Measurements from ENCODE around the gene CASD1. TPM values are rescaled to one million over a fixed set of nuclear protein-coding genes. Genes with fewer than 3 reads are reported as not detected.

The CASD1 gene
- total RNA-seq, 3 donors from 2014 or later: 44.0 to 50.2 (median 45.0) TPM

DNA sequence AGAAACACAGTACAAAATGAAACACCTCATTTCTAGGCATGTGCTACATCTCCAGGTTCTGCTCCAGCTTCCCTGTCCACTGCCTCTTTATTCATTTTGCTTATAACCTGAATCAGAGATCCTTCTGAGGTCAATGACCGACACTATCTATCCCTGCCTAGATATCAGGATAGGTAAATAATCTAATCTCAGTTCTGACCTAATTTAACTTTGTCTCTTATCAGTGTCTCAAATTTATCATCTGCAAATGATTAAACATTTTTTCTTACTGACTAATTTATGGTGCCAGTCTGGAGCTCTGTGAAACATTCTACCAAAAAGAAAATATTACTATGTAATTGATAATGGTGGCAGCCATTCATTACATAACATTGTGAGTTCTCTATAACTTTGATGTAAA is 85.3 kb downstream of the CASD1 start:
- no peaks in the 10 kb centered on the region for H3K9me3 ChIP-seq
- H3K36me3 ChIP-seq (ENCODE audit: low read depth): no peaks in the 10 kb centered on the region
- intact Hi-C loops (cut with DNase I, micrococcal nuclease): no loop called here
- no peak overlapping the region for H3K4me3 ChIP-seq
- DNase-seq: no peak
- no peaks in the 10 kb centered on the region for H3K4me1 ChIP-seq (ENCODE audit: low read depth)
- TF ChIP-seq, protein P1, sequence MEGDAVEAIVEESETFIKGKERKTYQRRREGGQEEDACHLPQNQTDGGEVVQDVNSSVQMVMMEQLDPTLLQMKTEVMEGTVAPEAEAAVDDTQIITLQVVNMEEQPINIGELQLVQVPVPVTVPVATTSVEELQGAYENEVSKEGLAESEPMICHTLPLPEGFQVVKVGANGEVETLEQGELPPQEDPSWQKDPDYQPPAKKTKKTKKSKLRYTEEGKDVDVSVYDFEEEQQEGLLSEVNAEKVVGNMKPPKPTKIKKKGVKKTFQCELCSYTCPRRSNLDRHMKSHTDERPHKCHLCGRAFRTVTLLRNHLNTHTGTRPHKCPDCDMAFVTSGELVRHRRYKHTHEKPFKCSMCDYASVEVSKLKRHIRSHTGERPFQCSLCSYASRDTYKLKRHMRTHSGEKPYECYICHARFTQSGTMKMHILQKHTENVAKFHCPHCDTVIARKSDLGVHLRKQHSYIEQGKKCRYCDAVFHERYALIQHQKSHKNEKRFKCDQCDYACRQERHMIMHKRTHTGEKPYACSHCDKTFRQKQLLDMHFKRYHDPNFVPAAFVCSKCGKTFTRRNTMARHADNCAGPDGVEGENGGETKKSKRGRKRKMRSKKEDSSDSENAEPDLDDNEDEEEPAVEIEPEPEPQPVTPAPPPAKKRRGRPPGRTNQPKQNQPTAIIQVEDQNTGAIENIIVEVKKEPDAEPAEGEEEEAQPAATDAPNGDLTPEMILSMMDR (IDR thresholded peaks at IDR 0.05): no peak
- ATAC-seq: peak; percentile 43

DNA sequence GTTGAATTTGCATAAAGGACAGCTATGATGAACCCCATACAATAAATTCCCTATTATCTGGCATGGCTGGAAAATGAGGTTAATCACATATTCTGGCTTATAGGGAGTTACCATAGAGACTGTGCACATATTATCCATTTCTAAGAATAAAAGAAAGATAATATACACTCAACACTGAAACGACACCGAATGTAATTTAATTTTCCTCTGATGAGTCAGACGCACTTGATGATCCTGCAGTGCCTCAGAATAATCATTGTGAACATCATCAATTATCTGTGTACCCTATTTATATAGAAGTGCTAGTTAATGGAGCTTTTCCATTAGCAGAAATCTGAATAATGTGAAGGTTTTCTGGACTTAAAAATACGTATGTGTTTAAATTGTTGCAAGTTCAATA is 86.1 kb downstream of the CASD1 start:
- Histone ChIP-seq H3K36me3 (ENCODE audit: low read depth) (no peaks in the 10 kb centered on the region), H3K9me3 (no peaks in the 10 kb centered on the region), H3K4me1 (ENCODE audit: low read depth) (no peaks in the 10 kb centered on the region), H3K4me3 (no peak overlapping the region)
- intact Hi-C loops (cut with DNase I, micrococcal nuclease): no loop called here
- TF ChIP-seq, protein P1 (IDR thresholded peaks at IDR 0.05): no peak
- ATAC-seq: no peak
- no peak for DNase-seq

DNA sequence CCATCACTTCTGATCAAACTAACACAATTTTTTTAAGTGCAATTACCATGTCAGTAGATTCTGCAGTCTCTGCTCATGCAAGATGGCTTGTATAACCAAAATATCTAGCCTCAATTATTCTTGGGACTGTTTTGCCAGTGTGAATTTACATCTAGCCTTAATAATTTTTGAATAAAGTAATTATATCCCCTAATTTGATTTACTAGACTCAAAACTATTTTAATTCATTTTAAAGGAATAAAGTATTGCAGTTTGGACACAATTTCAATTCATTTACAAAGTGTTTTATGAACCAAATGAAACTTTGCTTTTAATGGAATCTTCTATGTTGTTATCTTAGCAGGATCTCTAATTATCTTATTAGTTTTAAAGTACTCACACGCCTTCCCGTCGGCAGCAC is 90.7 kb downstream of the CASD1 start:
- no peaks in the 10 kb centered on the region for H3K36me3 ChIP-seq (ENCODE audit: low read depth)
- H3K4me3 ChIP-seq: no peak overlapping the region
- intact Hi-C loops (cut with DNase I, micrococcal nuclease): no loop called here
- no peaks in the 10 kb centered on the region for H3K9me3 ChIP-seq
- TF ChIP-seq, protein P1 (IDR thresholded peaks at IDR 0.05): no peak
- DNase-seq (no peak), ATAC-seq (no peak)
- no peaks in the 10 kb centered on the region for H3K4me1 ChIP-seq (ENCODE audit: low read depth)

DNA sequence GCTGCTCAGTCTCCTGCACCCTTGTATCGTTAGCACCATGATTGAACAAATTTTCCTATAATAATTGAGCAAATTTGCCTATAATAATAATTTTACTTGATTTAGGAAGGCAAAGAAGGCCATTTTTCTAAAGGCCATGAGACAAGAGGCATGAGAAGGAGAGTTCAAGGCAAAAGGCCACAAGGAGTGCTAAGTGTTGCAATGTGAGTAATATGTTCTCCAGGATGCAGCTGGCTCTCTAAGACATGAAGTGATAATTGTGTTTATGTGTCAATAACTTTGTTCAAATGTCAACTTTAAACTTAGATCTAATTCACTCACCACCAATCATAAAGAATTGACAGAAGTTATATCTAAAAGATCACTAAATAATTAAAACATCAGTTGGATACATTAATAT is 92.6 kb downstream of the CASD1 start:
- DNase-seq (no peak), ATAC-seq (no peak)
- Histone ChIP-seq H3K4me3 (no peak overlapping the region), H3K4me1 (ENCODE audit: low read depth) (no peaks in the 10 kb centered on the region), H3K9me3 (no peaks in the 10 kb centered on the region), H3K36me3 (ENCODE audit: low read depth) (no peaks in the 10 kb centered on the region)
- TF ChIP-seq, protein P1 (IDR thresholded peaks at IDR 0.05): no peak
- intact Hi-C loops (cut with DNase I, micrococcal nuclease): no loop called here

DNA sequence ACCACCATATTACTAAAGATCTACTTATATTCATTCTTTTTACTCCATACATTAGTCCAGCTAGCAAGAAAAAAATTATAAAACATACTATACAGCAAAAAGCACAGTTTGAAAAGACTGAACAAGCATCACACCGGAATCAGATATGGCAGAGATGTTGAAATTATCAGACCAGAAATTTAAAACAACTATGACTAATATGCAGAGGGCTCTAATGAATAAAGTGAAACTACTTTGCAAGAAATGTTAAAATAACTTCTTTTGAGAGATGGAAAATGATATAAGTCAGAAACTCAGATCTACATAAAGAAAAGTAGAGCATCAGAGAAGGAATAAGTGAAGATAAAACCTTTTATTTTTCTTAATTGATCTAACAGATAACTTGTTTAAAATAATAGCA is 95.4 kb downstream of the CASD1 start:
- intact Hi-C loops (cut with DNase I, micrococcal nuclease): no loop called here

More for the DNA sequence above, 95.4 kb downstream of the CASD1 start:
- no peaks in the 10 kb centered on the region for H3K4me1 ChIP-seq (ENCODE audit: low read depth)
- H3K36me3 ChIP-seq (ENCODE audit: low read depth): no peaks in the 10 kb centered on the region
- H3K9me3 ChIP-seq: no peaks in the 10 kb centered on the region
- TF ChIP-seq, protein P1 (IDR thresholded peaks at IDR 0.05): no peak
- ATAC-seq (no peak), DNase-seq (no peak)
- no peak overlapping the region for H3K4me3 ChIP-seq

Other genes with a start within 250 kb of the CASD1 start
- gene COL1A2, start 114.9 kb upstream of the CASD1 start, total RNA-seq: 100 to 1,000 TPM in 2 of 3 donors, 10 to 100 TPM in 1; 35.1 to 176 (median 155) TPM
- gene SGCE, start 146.3 kb downstream of the CASD1 start, total RNA-seq: 10 to 100 TPM in 1 of 3 donors, 1 to 10 TPM in 2; 6.8 to 70.2 (median 6.8) TPM